MM.1S (cell line): ENCODE measurements around the gene DOK3.

Source experiments
- EZH2 ChIP-seq: fragments of 300-600 bp; sonication (generic); optimal IDR thresholded peaks from 2 replicates; pipeline ENCODE3; 2017; ENCODE audit warnings: low read depth, mild to moderate bottlenecking, antibody characterized with exemption, low read length, mixed read lengths
- TF ChIP-seq, protein P1 (sequence below): fragments of 300-600 bp; sonication (generic); IDR thresholded peaks from 2 replicates; pipeline ENCODE4 v1.5.1; 2016; ENCODE audit warnings: antibody characterized with exemption, low read length, mixed read lengths

DNA sequence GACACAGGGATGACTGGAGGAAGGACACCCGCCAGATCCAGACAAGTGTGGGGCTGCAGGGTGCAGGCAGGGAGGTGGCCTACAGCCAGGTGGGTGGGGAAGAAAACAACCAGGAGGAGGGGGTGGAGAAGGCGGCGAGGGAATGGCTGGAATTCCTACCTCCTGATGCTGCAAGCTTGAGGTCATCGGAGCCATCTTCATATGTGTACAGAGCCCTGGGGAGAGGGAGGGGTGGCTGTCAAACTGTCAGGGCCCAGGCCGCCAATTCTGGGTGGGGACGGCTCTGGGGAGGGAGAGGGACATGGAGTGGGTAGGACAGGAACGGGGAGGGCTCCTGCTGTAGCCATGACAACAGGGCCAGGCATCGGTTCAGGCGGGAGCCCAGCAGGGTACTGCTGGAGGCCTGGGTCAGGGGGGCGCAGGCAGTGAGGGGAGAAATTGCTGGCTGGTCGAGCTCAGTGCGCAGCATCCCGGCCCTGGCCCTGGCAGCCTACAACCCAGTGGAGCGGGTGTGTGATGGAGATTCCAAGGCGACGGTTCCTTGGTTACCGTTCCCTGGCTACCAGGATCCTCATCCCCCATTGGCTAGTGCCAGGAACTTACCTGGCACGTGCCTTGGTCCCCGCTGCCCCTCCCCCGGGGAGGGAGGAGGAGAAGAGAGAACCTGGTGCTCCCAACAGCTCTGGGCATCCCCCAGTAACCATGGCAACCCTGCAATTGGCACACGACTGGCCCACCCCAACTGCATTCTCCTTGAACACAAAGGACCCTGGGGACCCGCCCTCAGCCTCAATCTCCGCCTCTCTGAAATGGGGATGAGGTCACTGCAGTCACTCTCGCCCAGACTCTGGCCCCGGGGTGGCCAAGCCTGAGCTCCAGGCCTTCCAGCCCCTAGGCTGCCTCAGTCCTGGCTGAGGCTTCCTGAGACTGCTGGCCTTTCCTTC lies 40.7 kb downstream of the DOK3 start:
- TF ChIP-seq, protein P1, sequence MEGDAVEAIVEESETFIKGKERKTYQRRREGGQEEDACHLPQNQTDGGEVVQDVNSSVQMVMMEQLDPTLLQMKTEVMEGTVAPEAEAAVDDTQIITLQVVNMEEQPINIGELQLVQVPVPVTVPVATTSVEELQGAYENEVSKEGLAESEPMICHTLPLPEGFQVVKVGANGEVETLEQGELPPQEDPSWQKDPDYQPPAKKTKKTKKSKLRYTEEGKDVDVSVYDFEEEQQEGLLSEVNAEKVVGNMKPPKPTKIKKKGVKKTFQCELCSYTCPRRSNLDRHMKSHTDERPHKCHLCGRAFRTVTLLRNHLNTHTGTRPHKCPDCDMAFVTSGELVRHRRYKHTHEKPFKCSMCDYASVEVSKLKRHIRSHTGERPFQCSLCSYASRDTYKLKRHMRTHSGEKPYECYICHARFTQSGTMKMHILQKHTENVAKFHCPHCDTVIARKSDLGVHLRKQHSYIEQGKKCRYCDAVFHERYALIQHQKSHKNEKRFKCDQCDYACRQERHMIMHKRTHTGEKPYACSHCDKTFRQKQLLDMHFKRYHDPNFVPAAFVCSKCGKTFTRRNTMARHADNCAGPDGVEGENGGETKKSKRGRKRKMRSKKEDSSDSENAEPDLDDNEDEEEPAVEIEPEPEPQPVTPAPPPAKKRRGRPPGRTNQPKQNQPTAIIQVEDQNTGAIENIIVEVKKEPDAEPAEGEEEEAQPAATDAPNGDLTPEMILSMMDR, result no peak
- TF ChIP-seq EZH2, result no peak
